Tongue (tissue), 1 donor: ENCODE results near the gene EIF2A. TPM values are rescaled to one million over a fixed set of nuclear protein-coding genes. Genes with fewer than 3 reads are reported as not detected.

Experiments used
- total RNA-seq: library from RNA; depleted of rRNA; stranded (reverse); fragments of >200 nt; gene quantifications from one replicate; pipeline ENCODE4 v1.2.3, GENCODE V29; 2014

EIF2A gene
- total RNA-seq, 1 donor from 2014 or later = 219 TPM

Other genes with a start within 250 kb of the EIF2A start
- 29.2 TPM for gene TSC22D2, start 138.5 kb upstream of the EIF2A start, total RNA-seq
- 94.0 TPM for gene SERP1, start 291 bp upstream of the EIF2A start, total RNA-seq
- 43.9 TPM for gene SELENOT, start 56.5 kb downstream of the EIF2A start, total RNA-seq
- gene ERICH6, start 157.1 kb downstream of the EIF2A start, total RNA-seq = not detected
- gene SIAH2, start 216.4 kb downstream of the EIF2A start, total RNA-seq = 32.1 TPM